Chondrocyte (in vitro differentiated cells): ENCODE data around the gene PARVB. TPM values are rescaled to one million over a fixed set of nuclear protein-coding genes. Genes with fewer than 3 reads are reported as not detected.

Experiments used
- DNase-seq: peaks from one replicate; pipeline ENCODE4 v3.0.0; 2021; ENCODE audit warnings: mixed read lengths, low spot score
- H3K27ac Mint-ChIP-seq: one replicate; pipeline ENCODE4 v1.8.0; 2021; ENCODE audit warnings: mild to moderate bottlenecking, moderate library complexity, mixed read lengths; ENCODE audit not compliant: unreplicated experiment
- H3K27me3 Mint-ChIP-seq: 2 replicates; pipeline ENCODE4 v1.8.0; 2021; ENCODE audit warnings: low read depth, mixed read lengths
- H3K36me3 Mint-ChIP-seq: 2 replicates; pipeline ENCODE4 v1.8.0; 2021; ENCODE audit warnings: low read depth, mixed read lengths
- H3K4me1 Mint-ChIP-seq: 2 replicates; pipeline ENCODE4 v1.8.0; 2021; ENCODE audit warnings: low read depth, mild to moderate bottlenecking, mixed read lengths
- H3K4me3 Mint-ChIP-seq: one replicate; pipeline ENCODE4 v1.8.0; 2021; ENCODE audit warnings: mild to moderate bottlenecking, moderate library complexity, mixed read lengths; ENCODE audit not compliant: unreplicated experiment
- H3K9me3 Mint-ChIP-seq: 2 replicates; pipeline ENCODE4 v1.8.0; 2021; ENCODE audit warnings: low read depth, mixed read lengths
- total RNA-seq: library from RNA; stranded (reverse); gene quantifications from 3 replicates; pipeline ENCODE4 v1.2.1, GENCODE V29; 2021
- TF ChIP-seq, protein P1 (sequence below): fragments of 200-600 bp; sonication (generic); IDR thresholded peaks from 2 replicates; pipeline ENCODE4 v1.5.0; 2021; ENCODE audit warnings: antibody characterized with exemption, mild to moderate bottlenecking, moderate library complexity

PARVB gene
- total RNA-seq, 1 donor from 2014 or later = 33.6 TPM

DNA sequence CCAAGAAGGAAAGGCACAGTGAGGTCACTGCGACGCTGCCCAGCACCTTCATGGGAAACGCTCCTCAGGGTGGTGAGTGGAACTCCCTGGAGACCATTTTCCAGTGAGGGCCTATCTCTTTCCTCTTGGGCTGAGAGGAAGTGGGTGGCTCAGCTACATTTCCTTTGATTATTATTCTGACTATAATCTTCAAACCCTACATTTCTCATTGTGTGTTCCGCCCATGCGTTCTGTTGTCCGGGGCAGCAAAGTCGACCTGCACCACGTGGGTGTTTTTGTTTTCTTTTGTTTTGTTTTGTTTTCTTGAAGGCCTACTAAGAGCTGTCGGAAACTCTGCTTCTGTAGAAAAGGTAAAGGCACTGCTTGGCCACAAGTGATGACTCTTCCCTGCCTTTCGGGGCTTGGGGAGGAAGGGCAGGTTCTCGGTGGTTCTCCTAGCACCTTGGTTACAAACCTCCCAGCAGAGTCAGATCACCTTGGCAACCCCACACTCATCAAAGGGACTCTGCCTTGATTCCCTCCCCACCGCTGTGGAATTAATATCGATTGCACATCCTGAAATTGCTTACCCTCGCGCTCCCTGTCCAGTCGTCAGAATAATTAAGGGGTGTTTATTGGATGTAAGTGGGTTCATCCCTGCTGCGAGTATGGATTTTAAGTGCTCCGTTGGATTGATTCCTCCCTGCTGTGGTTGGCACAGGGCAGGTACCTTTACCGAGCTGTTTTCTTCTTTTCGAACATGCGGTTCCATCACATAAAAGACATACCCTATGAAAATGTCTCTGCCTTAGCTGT is 7.3 kb downstream of the PARVB start:
- no peaks in the 10 kb centered on the region for H3K27me3 Mint-ChIP-seq
- no peaks in the 10 kb centered on the region for H3K36me3 Mint-ChIP-seq
- no peak overlapping the region for H3K4me3 Mint-ChIP-seq
- no peaks in the 10 kb centered on the region for H3K9me3 Mint-ChIP-seq
- DNase-seq = no peak
- H3K4me1 Mint-ChIP-seq = peaks cover 34% of the 10 kb centered on the region
- TF ChIP-seq, protein P1, sequence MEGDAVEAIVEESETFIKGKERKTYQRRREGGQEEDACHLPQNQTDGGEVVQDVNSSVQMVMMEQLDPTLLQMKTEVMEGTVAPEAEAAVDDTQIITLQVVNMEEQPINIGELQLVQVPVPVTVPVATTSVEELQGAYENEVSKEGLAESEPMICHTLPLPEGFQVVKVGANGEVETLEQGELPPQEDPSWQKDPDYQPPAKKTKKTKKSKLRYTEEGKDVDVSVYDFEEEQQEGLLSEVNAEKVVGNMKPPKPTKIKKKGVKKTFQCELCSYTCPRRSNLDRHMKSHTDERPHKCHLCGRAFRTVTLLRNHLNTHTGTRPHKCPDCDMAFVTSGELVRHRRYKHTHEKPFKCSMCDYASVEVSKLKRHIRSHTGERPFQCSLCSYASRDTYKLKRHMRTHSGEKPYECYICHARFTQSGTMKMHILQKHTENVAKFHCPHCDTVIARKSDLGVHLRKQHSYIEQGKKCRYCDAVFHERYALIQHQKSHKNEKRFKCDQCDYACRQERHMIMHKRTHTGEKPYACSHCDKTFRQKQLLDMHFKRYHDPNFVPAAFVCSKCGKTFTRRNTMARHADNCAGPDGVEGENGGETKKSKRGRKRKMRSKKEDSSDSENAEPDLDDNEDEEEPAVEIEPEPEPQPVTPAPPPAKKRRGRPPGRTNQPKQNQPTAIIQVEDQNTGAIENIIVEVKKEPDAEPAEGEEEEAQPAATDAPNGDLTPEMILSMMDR = no peak
- no peak overlapping the region for H3K27ac Mint-ChIP-seq

DNA sequence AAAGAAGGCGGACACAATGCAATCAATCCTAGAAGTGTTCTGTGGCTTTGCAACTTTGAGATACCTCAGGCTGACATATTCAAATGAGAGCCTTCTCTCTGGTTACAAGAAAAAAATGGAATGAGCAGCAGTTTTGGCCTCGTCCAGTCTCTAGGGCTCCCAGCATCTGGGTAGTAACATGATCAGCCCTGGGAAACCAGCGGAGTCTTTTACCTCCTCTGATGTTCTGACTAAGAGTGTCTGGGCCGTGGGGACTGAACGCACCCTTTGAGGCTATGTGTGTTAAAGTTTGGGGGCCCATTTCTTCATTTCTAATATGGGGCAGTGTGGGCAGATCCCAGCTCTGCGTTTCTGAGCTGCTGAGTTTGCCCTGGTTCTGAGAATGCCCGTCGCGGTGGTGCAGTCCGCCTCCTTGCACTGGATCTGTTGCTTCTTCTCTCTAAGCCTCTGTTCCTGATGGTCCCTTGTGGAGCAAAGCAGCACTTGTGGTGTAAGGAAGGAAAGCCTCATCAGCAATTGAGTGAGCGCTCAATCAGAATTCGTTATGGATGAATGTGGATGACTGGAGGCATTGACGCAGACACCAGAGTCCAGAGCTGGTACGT is 8.1 kb downstream of the PARVB start:
- no peak for DNase-seq

DNA sequence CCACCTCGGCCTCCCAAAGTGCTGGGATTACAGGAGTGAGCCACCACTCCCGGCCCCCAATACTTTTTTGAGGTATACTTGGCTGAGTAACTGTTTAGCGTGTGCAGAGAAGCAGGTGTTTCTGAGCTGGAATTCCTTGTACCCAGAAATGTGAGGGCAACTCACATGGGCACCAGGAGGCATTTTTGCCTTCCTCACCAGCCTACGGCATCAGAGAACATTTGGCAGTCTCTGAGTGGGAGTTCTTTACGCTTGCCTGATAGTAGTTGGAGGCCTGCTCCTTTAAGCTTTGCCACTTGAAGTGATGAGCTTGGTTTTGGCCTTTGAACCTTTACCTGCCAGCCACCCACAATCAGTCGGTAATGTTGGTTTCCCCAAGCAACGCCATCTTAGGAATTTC is 9.2 kb downstream of the PARVB start:
- no peak for DNase-seq
- Mint-ChIP-seq H3K4me1 (peaks cover 37% of the 10 kb centered on the region), H3K9me3 (no peaks in the 10 kb centered on the region), H3K4me3 (no peak overlapping the region), H3K36me3 (no peaks in the 10 kb centered on the region), H3K27ac (peak overlapping the region; percentile 83), H3K27me3 (no peaks in the 10 kb centered on the region)
- TF ChIP-seq, protein P1 = no peak

More for the DNA sequence above, 8.1 kb downstream of the PARVB start:
- TF ChIP-seq, protein P1 = no peak
- Mint-ChIP-seq H3K27ac (peak overlapping the region; percentile 63), H3K36me3 (no peaks in the 10 kb centered on the region), H3K27me3 (no peaks in the 10 kb centered on the region), H3K9me3 (no peaks in the 10 kb centered on the region), H3K4me1 (peaks cover 27% of the 10 kb centered on the region), H3K4me3 (no peak overlapping the region)

DNA sequence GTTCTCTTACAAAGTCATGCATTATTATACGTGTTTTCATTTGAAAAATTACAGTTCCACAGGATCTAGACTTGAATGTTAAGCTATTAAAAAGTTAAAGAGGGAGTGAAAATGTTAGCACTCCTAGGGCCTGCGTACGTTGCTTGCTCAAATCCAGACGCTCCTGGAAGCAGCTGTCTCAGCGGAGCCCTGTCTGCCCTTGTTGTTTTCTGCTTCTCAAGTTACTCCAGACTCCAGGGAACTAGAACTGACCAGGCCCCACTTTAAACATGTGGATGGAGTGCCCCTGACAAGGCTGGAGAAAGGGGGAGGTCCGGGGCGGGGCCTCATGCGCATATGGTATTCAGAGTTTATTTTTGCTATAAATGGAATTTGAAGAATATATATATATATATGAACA is 9.6 kb downstream of the PARVB start:
- H3K4me3 Mint-ChIP-seq = no peak overlapping the region
- H3K27ac Mint-ChIP-seq = peak overlapping the region; percentile 83
- TF ChIP-seq, protein P1 = no peak
- no peaks in the 10 kb centered on the region for H3K9me3 Mint-ChIP-seq
- H3K27me3 Mint-ChIP-seq = no peaks in the 10 kb centered on the region
- peaks cover 38% of the 10 kb centered on the region for H3K4me1 Mint-ChIP-seq
- no peaks in the 10 kb centered on the region for H3K36me3 Mint-ChIP-seq
- DNase-seq = no peak

DNA sequence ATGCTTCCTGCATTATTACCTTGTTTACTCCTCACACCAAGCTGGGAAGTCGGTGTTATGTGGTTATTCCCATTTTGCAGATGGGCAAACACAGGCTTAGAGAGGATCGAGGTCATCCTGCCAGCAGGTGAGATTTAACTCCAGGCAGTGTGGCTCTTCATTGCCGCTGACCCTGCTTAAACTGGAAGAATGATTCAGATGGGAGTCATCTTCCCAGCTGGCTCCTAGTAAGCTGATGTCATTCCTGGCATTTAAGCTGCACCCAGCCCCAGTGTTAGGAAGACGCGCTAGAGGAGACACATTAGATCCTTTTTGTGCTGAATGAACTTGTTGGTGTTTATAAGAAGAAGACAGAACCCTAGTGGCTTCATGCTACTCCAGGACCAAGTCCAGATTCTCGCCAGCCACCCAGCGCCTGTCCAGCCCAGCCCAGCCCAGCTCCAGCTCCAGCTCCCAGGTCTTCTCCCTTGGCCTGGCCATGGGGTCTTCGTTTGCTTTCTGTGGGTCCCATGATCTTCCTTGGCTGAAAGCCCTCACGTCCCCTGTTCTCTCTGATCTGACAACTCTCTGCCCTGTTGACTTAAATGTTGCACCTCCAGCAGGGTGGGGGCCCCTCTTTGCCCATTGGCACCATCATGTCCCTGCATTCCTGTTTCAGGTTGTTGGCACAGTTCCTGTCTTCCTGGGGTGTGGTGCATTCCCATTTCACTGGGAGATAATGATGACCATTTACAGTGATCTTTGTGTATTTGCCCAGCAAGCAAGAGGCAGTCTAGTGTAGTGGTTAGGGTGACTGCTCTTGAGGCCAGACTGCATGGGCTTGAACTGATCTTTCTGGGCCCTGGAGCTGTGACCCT is 13.6 kb downstream of the PARVB start:
- H3K27ac Mint-ChIP-seq = peak overlapping the region; percentile 91
- H3K36me3 Mint-ChIP-seq = no peaks in the 10 kb centered on the region
- H3K4me1 Mint-ChIP-seq = peaks cover 22% of the 10 kb centered on the region
- TF ChIP-seq, protein P1 = no peak
- H3K9me3 Mint-ChIP-seq = peaks cover 4% of the 10 kb centered on the region
- H3K27me3 Mint-ChIP-seq = no peaks in the 10 kb centered on the region
- no peak overlapping the region for H3K4me3 Mint-ChIP-seq
- DNase-seq = no peak
